GM12878 (cell line): Measurements from ENCODE around the gene RHOBTB1. TPM values are rescaled to one million over a fixed set of nuclear protein-coding genes. Genes with fewer than 3 reads are reported as not detected.

Experiments used
- ATAC-seq: fragments of 200-7000 bp; cut with Tn5 transposase; 3 replicates; pipeline ENCODE4 v1.9.1; 2020; ENCODE audit warnings: mild to moderate bottlenecking, moderate library complexity
- BruUV-seq: library from RNA; stranded (reverse); fragments of 400-500 nt; replicated peaks from 2 replicates; lab custom pipeline; 2021; lab: Mats Ljungman, UMichigan
- CTCF ChIA-PET: fragments of 300-600 bp; sonication (Branson Sonifier 250); formaldehyde crosslinking; extraction: SDS; loops from one replicate; lab custom pipeline; 2021; ENCODE audit warnings: inconsistent platforms; lab: Yijun Ruan, JAX
- POLR2A ChIA-PET: fragments of 350-600 bp; formaldehyde crosslinking; extraction: SDS; loops from one replicate; lab custom pipeline; 2021; ENCODE audit warnings: inconsistent platforms; lab: Charles Lee
- RAD21 ChIA-PET: fragments of 300-600 bp; sonication (Branson Sonifier 250); formaldehyde crosslinking; loops from one replicate; lab custom pipeline; 2023; ENCODE audit warnings: antibody characterized with exemption; ENCODE audit not compliant: unreplicated experiment; lab: Charles Lee
- SMC1A ChIA-PET: fragments of 300-600 bp; sonication (Branson Sonifier 250); formaldehyde crosslinking; loops from one replicate; lab custom pipeline; 2023; ENCODE audit not compliant: unreplicated experiment, uncharacterized antibody; lab: Charles Lee
- DNase-seq: peaks from one replicate; pipeline ENCODE4 v3.0.0-alpha.2; 2011; ENCODE audit warnings: low read depth, low spot score
- FAIRE-seq: peaks from 3 replicates; lab custom pipeline; 2011; peaks lifted over from hg19 to GRCh38; lab: Jason Lieb, UNC
- H2AFZ ChIP-seq: 2 replicates; pipeline ENCODE4 v1.6.0; 2011; ENCODE audit warnings: low read depth, low read length, control low read depth; ENCODE audit not compliant: control insufficient read depth
- H3K27ac ChIP-seq: 2 replicates; pipeline ENCODE4 v1.5.1; 2011; ENCODE audit warnings: control low read depth; ENCODE audit not compliant: control insufficient read depth, insufficient read depth
- H3K27me3 ChIP-seq, 2 experiments: replicated peaks in 1 of 2; 2 replicates each; pipeline versions ENCODE4 v1.6.0 to v1.6.1; 2011; ENCODE audit warnings: low read length in 1 of 2; ENCODE audit not compliant: control insufficient read depth in 2 of 2, insufficient read depth in 2 of 2
- H3K36me3 ChIP-seq, 2 experiments: 2 replicates each; pipeline ENCODE4 v1.5.1; 2011; ENCODE audit warnings: low read length in 1 of 2; ENCODE audit not compliant: control insufficient read depth in 2 of 2, insufficient read depth in 2 of 2
- H3K4me1 ChIP-seq: 2 replicates; pipeline ENCODE4 v1.6.1; 2011; ENCODE audit warnings: mild to moderate bottlenecking, low read length, moderate library complexity, mixed read lengths; ENCODE audit not compliant: control insufficient read depth, insufficient read depth
- H3K4me2 ChIP-seq: 2 replicates; pipeline ENCODE4 v1.6.0; 2011; ENCODE audit warnings: control low read depth; ENCODE audit not compliant: control insufficient read depth, insufficient read depth
- H3K4me3 ChIP-seq: fragments of 200-600 bp; sonication (generic); 2 replicates; pipeline ENCODE4 v1.5.1; 2016
- H3K79me2 ChIP-seq: 2 replicates; pipeline ENCODE4 v1.6.0; 2011; ENCODE audit warnings: low read length; ENCODE audit not compliant: control insufficient read depth, insufficient read depth
- H3K9ac ChIP-seq: 2 replicates; pipeline ENCODE4 v1.8.0; 2011; ENCODE audit warnings: low read length, control low read depth, mixed read lengths; ENCODE audit not compliant: control insufficient read depth, insufficient read depth
- H3K9me3 ChIP-seq: replicated peaks from 3 replicates; pipeline ENCODE4 v1.5.1; 2011; ENCODE audit warnings: mild to moderate bottlenecking, low read length; ENCODE audit not compliant: control insufficient read depth, insufficient read depth
- H4K20me1 ChIP-seq: 2 replicates; pipeline ENCODE4 v1.6.0; 2011; ENCODE audit not compliant: control insufficient read depth, insufficient read depth
- CEBPB ChIP-seq, 2 experiments: fragments of 150-350 bp in 1 of 2; IDR thresholded peaks; 2 replicates each; pipeline ENCODE4 v1.6.1; 2012 to 2014; ENCODE audit warnings: low read depth in 2 of 2, low read length in 2 of 2, borderline replicate concordance in 1 of 2, inconsistent platforms in 1 of 2
- FOS ChIP-seq: IDR thresholded peaks from 3 replicates; pipeline ENCODE4 v1.6.1; 2011; ENCODE audit warnings: borderline replicate concordance; ENCODE audit not compliant: insufficient read length; ENCODE audit errors: extremely low read depth
- FOXM1 ChIP-seq: IDR thresholded peaks from 2 replicates; pipeline ENCODE4 v1.6.1; 2012; ENCODE audit warnings: low read depth, mild to moderate bottlenecking, inconsistent platforms, low read length, moderate library complexity
- HDGF ChIP-seq: fragments of 450-650 bp; IDR thresholded peaks from 2 replicates; pipeline ENCODE4 v1.6.1; 2016; ENCODE audit warnings: antibody characterized with exemption
- IKZF1 ChIP-seq: fragments of 450-650 bp; conservative IDR thresholded peaks from 2 replicates; pipeline ENCODE4 v1.6.1; 2017; ENCODE audit warnings: antibody characterized with exemption, mild to moderate bottlenecking
- LARP7 ChIP-seq: fragments of 450-650 bp; IDR thresholded peaks from 2 replicates; pipeline ENCODE4 v1.6.1; 2017; ENCODE audit warnings: mild to moderate bottlenecking
- MEF2A ChIP-seq: IDR thresholded peaks from 2 replicates; pipeline ENCODE4 v1.6.1; 2011; ENCODE audit warnings: low read depth, mild to moderate bottlenecking, low read length, moderate library complexity; ENCODE audit not compliant: insufficient read depth
- MYB ChIP-seq: fragments of 150-350 bp; IDR thresholded peaks from 2 replicates; pipeline ENCODE4 v1.6.1; 2014; ENCODE audit warnings: mild to moderate bottlenecking, low read depth, low read length, borderline replicate concordance
- POU2F2 ChIP-seq: IDR thresholded peaks from 3 replicates; pipeline ENCODE4 v1.6.1; 2011; ENCODE audit warnings: low read depth, mild to moderate bottlenecking, low read length, borderline replicate concordance
- STAT1 ChIP-seq: fragments of 450-650 bp; conservative IDR thresholded peaks from 2 replicates; pipeline ENCODE4 v1.6.1; 2014; ENCODE audit warnings: antibody characterized with exemption, mild to moderate bottlenecking
- TCF12 ChIP-seq: IDR thresholded peaks from 2 replicates; pipeline ENCODE4 v1.6.1; 2011; ENCODE audit warnings: low read depth, mild to moderate bottlenecking, low read length
- YBX1 ChIP-seq: fragments of 450-650 bp; IDR thresholded peaks from 2 replicates; pipeline ENCODE4 v1.6.1; 2016; ENCODE audit warnings: antibody characterized with exemption
- ZNF24 ChIP-seq: fragments of 450-650 bp; IDR thresholded peaks from 2 replicates; pipeline ENCODE4 v1.6.1; 2017; ENCODE audit warnings: antibody characterized with exemption, mild to moderate bottlenecking
- WGBS: methylation state at CpG from one replicate; pipeline ENCODE4 v1.1.6; 2016; ENCODE audit warnings: low lambda C conversion rate; ENCODE audit not compliant: insufficient replicate concordance, insufficient coverage; ENCODE audit errors: missing lambda C conversion rate; 5-methylcytosine and 5-hydroxymethylcytosine counted together
- in situ Hi-C: fragments of 300-500 bp; cut with MboI; formaldehyde crosslinking; loops from 9 replicates; pipeline ENCODE4 v1.14.3; 2018; ENCODE audit warnings: mixed read lengths
- intact Hi-C: fragments of 100-400 bp; cut with micrococcal nuclease; formaldehyde crosslinking; loops from one replicate; pipeline ENCODE4 v1.14.2; 2022; ENCODE audit not compliant: unreplicated experiment
- polyA plus RNA-seq, 11 experiments: library from polyadenylated mRNA; depleted of rRNA in 4 of 11; unstranded in 6 of 11; stranded (reverse) in 5 of 11; fragments of >200 nt; fragmentation: Nextera tagmentation in 4 of 11; fragmentation: Illumina TruSeq in 1 of 11; extraction: Ambion mirVana in 4 of 11; extraction: Trizol in 1 of 11; gene quantifications; 1 replicate in 1 of 11; 2 replicates in 10 of 11; pipeline versions ENCODE4 v1.2.1 to v1.2.3, GENCODE V29; 2011 to 2016; ENCODE audit warnings: inconsistent platforms in 2 of 11, missing spikeins in 2 of 11, low read depth in 1 of 11
- total RNA-seq, 4 experiments: library from RNA; depleted of rRNA in 3 of 4; stranded (reverse); fragments of >200 nt in 3 of 4; fragmentation: Illumina TruSeq in 1 of 4; extraction: Trizol in 1 of 4; gene quantifications; 2 replicates each; pipeline versions ENCODE4 v1.2.1 to v1.2.3, GENCODE V29; 2013 to 2021
- TF ChIP-seq, protein P1 (sequence below): fragments of 450-650 bp; IDR thresholded peaks from 2 replicates; pipeline ENCODE4 v1.6.1; 2014; ENCODE audit warnings: mild to moderate bottlenecking
- TF ChIP-seq, protein P2 (sequence below): IDR thresholded peaks from 2 replicates; pipeline ENCODE4 v1.6.1; 2012; ENCODE audit warnings: low read depth, low read length, improper control_type of control experiment

RHOBTB1 gene
- total and polyA plus RNA-seq, 10 of the 15 experiments (the other 5 are each of a cell fraction or from before 2014, with no cell fraction given): not detected

DNA sequence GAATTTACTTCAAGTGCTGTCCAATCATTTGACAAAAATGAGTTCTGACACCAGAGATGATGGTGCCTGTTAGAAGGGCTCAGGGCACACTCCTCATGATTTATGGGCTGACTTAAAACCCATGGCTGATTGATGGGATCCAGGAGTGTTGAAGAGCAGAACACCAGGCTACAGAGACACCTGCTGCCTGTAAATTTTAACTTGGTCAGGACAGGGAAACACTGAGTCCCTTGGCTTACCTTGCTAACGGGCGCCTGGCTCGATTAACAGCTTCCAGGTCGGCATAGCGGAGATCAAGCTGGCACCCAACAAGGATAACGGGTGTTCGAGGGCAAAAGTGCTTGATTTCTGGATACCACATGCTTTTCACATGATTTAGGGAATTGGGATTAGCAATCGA, 51.4 kb downstream of the RHOBTB1 start (continued):
- TF ChIP-seq IKZF1: no peak
- TF ChIP-seq ZNF24: no peak
- TF ChIP-seq, protein P1, sequence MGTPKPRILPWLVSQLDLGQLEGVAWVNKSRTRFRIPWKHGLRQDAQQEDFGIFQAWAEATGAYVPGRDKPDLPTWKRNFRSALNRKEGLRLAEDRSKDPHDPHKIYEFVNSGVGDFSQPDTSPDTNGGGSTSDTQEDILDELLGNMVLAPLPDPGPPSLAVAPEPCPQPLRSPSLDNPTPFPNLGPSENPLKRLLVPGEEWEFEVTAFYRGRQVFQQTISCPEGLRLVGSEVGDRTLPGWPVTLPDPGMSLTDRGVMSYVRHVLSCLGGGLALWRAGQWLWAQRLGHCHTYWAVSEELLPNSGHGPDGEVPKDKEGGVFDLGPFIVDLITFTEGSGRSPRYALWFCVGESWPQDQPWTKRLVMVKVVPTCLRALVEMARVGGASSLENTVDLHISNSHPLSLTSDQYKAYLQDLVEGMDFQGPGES: no peak
- TF ChIP-seq, protein P2, sequence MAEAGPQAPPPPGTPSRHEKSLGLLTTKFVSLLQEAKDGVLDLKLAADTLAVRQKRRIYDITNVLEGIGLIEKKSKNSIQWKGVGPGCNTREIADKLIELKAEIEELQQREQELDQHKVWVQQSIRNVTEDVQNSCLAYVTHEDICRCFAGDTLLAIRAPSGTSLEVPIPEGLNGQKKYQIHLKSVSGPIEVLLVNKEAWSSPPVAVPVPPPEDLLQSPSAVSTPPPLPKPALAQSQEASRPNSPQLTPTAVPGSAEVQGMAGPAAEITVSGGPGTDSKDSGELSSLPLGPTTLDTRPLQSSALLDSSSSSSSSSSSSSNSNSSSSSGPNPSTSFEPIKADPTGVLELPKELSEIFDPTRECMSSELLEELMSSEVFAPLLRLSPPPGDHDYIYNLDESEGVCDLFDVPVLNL: no peak
- no peak for TF ChIP-seq TCF12
- TF ChIP-seq CEBPB (IDR thresholded peaks at IDR 0.05; ENCODE audit: borderline replicate concordance in 1 of 2, low read depth in 2 of 2, low read length in 2 of 2): no peak
- TF ChIP-seq POU2F2: no peak
- no peak for TF ChIP-seq MYB
- no peak for TF ChIP-seq FOXM1
- TF ChIP-seq MEF2A: no peak
- no peak for TF ChIP-seq STAT1

DNA sequence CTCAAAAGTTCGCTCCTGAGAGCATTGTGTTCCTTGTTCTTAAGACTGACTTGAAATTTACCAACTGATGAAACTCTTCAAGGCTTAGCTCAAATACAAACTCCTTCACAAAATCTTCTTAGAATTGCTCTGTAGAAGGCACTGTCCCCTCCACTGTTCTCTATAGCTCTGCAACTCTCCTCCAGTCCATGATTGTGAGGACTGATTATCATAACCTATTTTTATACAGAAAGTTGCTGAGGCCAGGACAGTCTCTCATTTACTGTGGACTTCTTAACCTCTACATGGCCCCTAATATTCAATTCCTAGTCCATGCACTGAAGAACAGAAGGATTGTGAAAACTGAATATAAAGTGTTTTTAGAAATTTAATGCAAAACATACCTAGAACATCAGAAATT, 53.2 kb downstream of the RHOBTB1 start:
- Histone ChIP-seq H3K4me2 (no peak overlapping the region), H2AFZ (no peak overlapping the region), H3K79me2 (no peaks in the 10 kb centered on the region), H3K27me3 (no peaks in the 10 kb centered on the region), H3K9me3 (no peaks in the 10 kb centered on the region), H3K36me3 (no peaks in the 10 kb centered on the region), H3K4me1 (no peaks in the 10 kb centered on the region), H3K9ac (no peak overlapping the region), H4K20me1 (no peaks in the 10 kb centered on the region), H3K27ac (no peak overlapping the region)
- ChIA-PET RAD21 (no interaction called here), CTCF (no interaction called here), SMC1A (no interaction called here), POLR2A (no interaction called here)
- FAIRE-seq: no peak
- BruUV-seq: no TSS peak
- in situ Hi-C loops (no loop called here), intact Hi-C loops (no loop called here)
- no peak for DNase-seq
- 0% methylated on average over 1 of the region's 1 CpG for WGBS
- no peak for ATAC-seq
- TF ChIP-seq MYB: no peak
- TF ChIP-seq HDGF: no peak
- no peak for TF ChIP-seq FOS
- TF ChIP-seq LARP7: no peak
- TF ChIP-seq YBX1: no peak
- TF ChIP-seq, all 136 proteins: peak for 0
- H3K4me3 ChIP-seq: no peak overlapping the region
